Small intestine (tissue), 16 donors: ENCODE data around the gene USP33. TPM values are rescaled to one million over a fixed set of nuclear protein-coding genes. Genes with fewer than 3 reads are reported as not detected.
"Not testable (repeated sequence)": the region's sequence is repeated elsewhere in the genome, so short reads cannot be mapped to it uniquely, and the experiment has no call there.

Experiments used
- DNase-seq, 2 donors: peaks; one replicate each; pipeline versions ENCODE4 v3.0.0 to v3.0.0-alpha.2; 2013
- FAIRE-seq: peaks from 2 replicates; lab custom pipeline; 2012; peaks lifted over from hg19 to GRCh38; lab: Jason Lieb, UNC
- H3K27ac ChIP-seq, 3 donors: one replicate each; pipeline ENCODE4 v1.5.1; 2013; ENCODE audit warnings: low read length in 2 of 3, mild to moderate bottlenecking in 2 of 3, control low read depth in 1 of 3, inconsistent platforms in 1 of 3, low read depth in 1 of 3, moderate library complexity in 1 of 3
- H3K27me3 ChIP-seq, 3 donors: one replicate each; pipeline ENCODE4 v1.6.1; 2013; ENCODE audit warnings: low read length in 3 of 3, inconsistent platforms in 1 of 3; ENCODE audit not compliant: control insufficient read depth in 3 of 3, insufficient read depth in 3 of 3
- H3K36me3 ChIP-seq, 3 donors: one replicate each; pipeline ENCODE4 v1.6.1; 2013; ENCODE audit warnings: low read length in 3 of 3, inconsistent platforms in 1 of 3, low read depth in 1 of 3, mild to moderate bottlenecking in 1 of 3, moderate library complexity in 1 of 3; ENCODE audit not compliant: control insufficient read depth in 3 of 3, insufficient read depth in 2 of 3
- H3K4me1 ChIP-seq, 3 donors: one replicate each; pipeline ENCODE4 v1.6.1; 2013; ENCODE audit warnings: low read length in 2 of 3, inconsistent platforms in 1 of 3, low read depth in 1 of 3, mild to moderate bottlenecking in 1 of 3, moderate library complexity in 1 of 3; ENCODE audit not compliant: control insufficient read depth in 3 of 3, insufficient read depth in 2 of 3
- H3K4me3 ChIP-seq, 3 donors: one replicate each; pipeline ENCODE4 v1.5.1; 2013; ENCODE audit warnings: low read length in 3 of 3, control low read depth in 1 of 3, inconsistent platforms in 1 of 3, low read depth in 1 of 3, mild to moderate bottlenecking in 1 of 3, moderate library complexity in 1 of 3
- H3K9me3 ChIP-seq, 2 donors: one replicate each; pipeline ENCODE4 v1.6.1; 2013; ENCODE audit warnings: low read depth in 1 of 2, low read length in 1 of 2; ENCODE audit not compliant: control insufficient read depth in 2 of 2, insufficient read depth in 1 of 2
- WGBS, 3 donors: extraction: QIAGEN DNeasy Blood & Tissue Kit; methylation state at CpG; one replicate each; pipeline ENCODE4 v1.1.7; 2013; 5-methylcytosine and 5-hydroxymethylcytosine counted together
- long read RNA-seq, 10 donors: transcript quantifications; one replicate each; lab custom pipeline, GENCODE V29; 2026
- polyA plus RNA-seq, 4 donors: library from polyadenylated mRNA; stranded (reverse) in 3 of 4; unstranded in 1 of 4; fragments of 200-250 nt in 3 of 4; fragments of 120-200 nt in 1 of 4; gene quantifications; one replicate each; pipeline versions ENCODE4 v1.2.1 to v1.2.3, GENCODE V29; 2013
- donor health status: healthy with polysubstance abuse.
- donor health status: control.
- donor health status: control.
- donor health status: Bipolar disorder and iron deficiency.
- donor health status: healthy.

The USP33 gene
- 10 to 100 TPM; 23.8 to 54.8 (median 28.2) TPM for polyA plus RNA-seq
- long read RNA-seq, donor 1: 0 reads
- long read RNA-seq, donor 2: 0 reads
- long read RNA-seq, donor 3, partial matches to known transcripts: 0 of 3 reads
- long read RNA-seq, donor 3, other reads (novel, unspliced or antisense): 0 of 3 reads
- long read RNA-seq, donor 4: 0 reads
- long read RNA-seq, donor 5: 0 reads
- long read RNA-seq, donor 6, full-length matches to known transcripts: 4 of 10 reads
- long read RNA-seq, donor 6, partial matches to known transcripts: 6 of 10 reads
- long read RNA-seq, donor 6, other reads (novel, unspliced or antisense): 0 of 10 reads
- long read RNA-seq, donor 7: 0 reads
- long read RNA-seq, donor 8: 0 reads
- long read RNA-seq, donor 9: 0 reads
- long read RNA-seq, donor 10, full-length matches to known transcripts: 1 of 8 reads
- long read RNA-seq, donor 10, partial matches to known transcripts: 7 of 8 reads
- long read RNA-seq, donor 10, other reads (novel, unspliced or antisense): 0 of 8 reads

DNA sequence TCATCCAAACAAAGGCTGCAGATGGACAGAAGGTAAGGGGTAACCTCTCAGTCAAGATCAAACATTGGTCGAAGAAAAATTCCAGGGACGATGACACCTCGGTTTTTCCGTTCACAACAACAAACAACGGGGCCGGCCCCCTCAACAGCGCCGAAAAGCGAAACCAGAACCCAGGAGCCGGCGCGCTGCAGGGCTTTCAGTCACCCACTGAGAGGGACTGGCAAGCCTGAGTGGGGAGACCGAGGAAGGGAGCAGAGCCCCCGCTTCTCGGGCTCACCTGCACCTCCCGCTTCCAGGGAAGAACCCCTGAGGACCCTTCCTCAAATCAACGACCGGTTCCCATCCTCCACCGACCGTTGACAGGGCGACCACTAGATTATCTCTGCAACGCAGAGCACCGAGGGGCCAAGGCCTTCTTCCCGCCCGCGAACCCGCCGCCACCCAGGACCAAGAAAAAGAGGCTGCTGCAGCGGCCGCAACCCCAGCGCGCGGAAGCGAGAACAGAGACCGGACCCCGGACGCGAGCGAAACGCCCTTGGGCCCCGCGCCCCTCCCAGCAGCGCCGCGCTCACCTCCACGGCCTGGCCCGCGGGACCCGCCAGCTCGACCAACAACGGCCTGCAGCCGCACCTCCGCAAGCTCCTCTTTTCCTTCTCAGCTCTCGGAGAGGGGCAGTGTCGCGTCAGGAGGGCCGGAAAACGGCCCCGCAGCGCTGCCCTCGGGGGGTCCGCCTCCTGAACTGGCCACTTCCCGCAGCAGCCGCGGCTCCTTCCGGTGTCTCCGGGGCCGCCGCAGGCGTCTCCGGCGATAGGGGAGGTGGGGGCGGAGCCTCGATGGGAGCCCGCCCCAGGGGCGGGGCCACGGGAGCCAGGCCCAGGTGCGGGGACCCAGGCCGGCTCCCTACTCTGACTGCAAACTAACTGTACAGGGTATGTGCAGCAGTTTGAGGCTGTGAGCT lies at the start of gene USP33:
TSS of gene USP33 (minus strand) at position 782 of the 958 bp plus-strand sequence. CDS start 18,155 bp downstream, outside the sequence.
- peak; percentile 89 to 95 for DNase-seq
- WGBS, 3 donors: 0 to 1% (median 1%) methylated on average over 67 to 79 of the region's 79 CpGs
- H3K4me3 ChIP-seq: peak within 1 kb of the TSS; percentile 65 to 96 (median 83)
- peak within 1 kb of the TSS; percentile 83 to 93 (median 86) for H3K27ac ChIP-seq
- no peaks in the 10 kb centered on the region for H3K36me3 ChIP-seq
- peaks cover 0 to 10% (median 8%) of the 10 kb centered on the region in 3 donors for H3K4me1 ChIP-seq
- no peaks in the 10 kb centered on the region for H3K9me3 ChIP-seq
- FAIRE-seq: no peak
- no peaks in the 10 kb centered on the region for H3K27me3 ChIP-seq

DNA sequence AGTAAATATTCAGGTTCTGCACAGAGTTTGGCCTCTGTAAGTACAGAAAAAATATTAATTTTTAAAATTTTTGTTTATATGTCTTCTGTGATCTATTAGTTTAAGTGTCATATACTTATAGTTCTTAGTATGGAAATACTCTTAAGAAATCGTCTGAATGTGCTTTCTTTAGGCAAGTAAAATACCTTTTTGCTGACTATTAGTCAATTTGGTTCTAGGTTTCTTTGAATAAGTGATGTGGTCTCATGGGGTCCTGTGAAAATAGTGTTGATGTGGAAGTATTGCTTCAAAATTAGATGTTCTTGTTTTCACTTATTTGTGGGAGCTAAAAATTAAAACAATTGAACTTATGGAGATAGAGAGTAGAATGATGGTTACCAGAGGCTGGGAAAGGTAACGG lies 43.7 kb upstream of the USP33 start:
- Histone ChIP-seq H3K27ac (no peak overlapping the region), H3K27me3 (no peaks in the 10 kb centered on the region), H3K9me3 (no peaks in the 10 kb centered on the region), H3K4me1 (no peaks in the 10 kb centered on the region), H3K36me3 (peaks cover 0 to 15% (median 6%) of the 10 kb centered on the region in 3 donors), H3K4me3 (no peak overlapping the region)
- 70 to 86% (median 76%) methylated on average over 2 of the region's 2 CpGs for WGBS, 3 donors
- DNase-seq (no peak), FAIRE-seq (no peak)

DNA sequence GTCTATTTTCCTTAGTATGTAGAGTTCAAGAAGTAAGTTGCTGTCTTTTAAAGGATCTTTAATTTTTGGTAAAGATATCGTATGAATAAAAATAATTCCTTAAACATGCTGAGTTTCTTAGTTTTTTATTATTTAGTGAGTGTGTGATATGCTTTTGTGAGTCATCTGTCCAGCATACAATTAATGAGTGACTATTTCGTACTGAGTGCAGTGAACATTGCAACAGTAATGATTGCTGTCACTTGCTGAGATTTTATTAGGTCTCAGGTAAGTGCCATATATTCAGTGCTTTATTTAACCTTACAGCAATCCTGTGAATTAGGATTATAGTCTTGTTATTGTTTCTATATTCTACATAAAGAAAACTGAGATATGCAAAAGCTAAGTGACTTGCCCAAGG lies 42.4 kb upstream of the USP33 start:
- FAIRE-seq (peak; percentile 36), DNase-seq (no peak)
- WGBS, 3 donors: 81 to 94% (median 91%) methylated on average over 2 of the region's 2 CpGs
- no peaks in the 10 kb centered on the region for H3K4me1 ChIP-seq
- no peaks in the 10 kb centered on the region for H3K27me3 ChIP-seq
- no peak overlapping the region for H3K27ac ChIP-seq
- H3K4me3 ChIP-seq: no peak overlapping the region
- peaks cover 0 to 8% (median 2%) of the 10 kb centered on the region in 3 donors for H3K36me3 ChIP-seq
- H3K9me3 ChIP-seq: no peaks in the 10 kb centered on the region

DNA sequence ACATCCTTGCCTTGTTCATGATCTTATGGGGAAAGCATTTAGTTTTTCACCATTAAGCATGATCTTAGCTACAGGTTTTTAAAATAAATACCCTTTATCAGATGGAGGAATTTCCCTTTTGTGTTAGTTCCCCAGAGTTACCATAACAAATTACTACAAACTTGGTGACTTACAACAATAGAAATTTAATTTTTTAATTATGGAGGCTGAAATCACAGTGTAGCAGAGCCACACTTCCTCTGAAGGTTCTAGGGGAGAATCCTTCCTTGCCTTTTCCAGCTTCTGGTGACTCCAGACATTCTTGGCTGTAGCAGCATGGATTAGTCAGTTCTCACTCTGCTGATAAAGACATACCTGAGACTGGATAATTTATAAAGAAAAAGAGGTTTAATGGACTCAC lies 38.3 kb upstream of the USP33 start:
- no peak for DNase-seq
- Histone ChIP-seq H3K9me3 (no peaks in the 10 kb centered on the region), H3K4me1 (no peaks in the 10 kb centered on the region), H3K27me3 (no peaks in the 10 kb centered on the region), H3K27ac (no peak overlapping the region), H3K36me3 (peaks cover 0 to 10% (median 2%) of the 10 kb centered on the region in 3 donors), H3K4me3 (no peak overlapping the region)
- no peak for FAIRE-seq

DNA sequence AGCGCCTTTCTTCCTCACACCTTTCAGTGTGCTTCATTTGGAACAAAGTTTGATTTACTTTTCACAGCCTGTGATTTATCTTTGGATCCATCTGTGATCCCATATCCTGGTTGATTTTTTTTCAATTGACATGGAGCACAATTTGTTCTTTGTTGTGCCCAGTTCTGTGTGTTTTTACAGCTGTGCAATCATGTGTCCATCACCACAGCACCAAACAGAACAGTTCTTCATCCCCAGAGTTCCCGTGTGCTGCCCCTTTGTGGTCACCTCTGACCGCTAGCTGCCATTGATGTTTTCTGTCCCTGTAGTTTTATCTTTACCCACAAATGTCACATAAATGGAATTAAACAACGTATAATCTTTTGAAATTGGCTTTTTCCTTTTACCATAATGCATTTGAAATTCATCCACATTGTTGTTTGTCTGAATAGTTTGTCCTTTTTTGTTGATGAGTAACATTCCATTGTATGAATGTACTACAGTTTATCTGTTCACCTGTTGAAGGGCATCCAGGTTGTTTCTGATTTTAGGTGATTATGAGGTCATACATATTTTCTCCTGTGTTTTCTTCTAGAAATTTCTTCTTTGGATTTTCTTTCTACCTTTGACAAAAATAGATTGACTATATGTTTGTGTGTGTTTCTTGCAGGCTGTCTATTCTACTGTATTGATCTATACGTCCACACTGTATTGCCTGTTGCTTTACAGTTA lies 37.2 kb upstream of the USP33 start:
- H3K27me3 ChIP-seq: no peaks in the 10 kb centered on the region

DNA sequence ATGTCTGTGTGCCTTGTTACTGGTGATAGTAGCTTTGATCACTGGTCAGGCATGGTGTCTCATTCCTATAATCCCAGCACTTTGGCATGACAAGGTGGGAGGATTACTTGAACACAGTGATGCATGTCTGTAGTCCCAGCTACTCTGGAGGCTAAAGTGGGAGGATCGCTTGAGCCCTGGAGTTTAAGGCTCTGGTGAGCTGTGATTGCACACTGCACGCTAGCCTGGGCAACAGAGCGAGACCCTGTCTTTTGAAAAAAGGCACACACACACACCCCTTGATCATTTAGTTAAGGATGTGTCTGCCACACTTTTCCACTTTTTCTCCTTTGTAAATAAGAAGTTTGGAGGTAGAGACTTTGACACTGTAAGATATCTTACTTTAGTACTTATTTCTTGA lies 34.9 kb upstream of the USP33 start:
- H3K27ac ChIP-seq: no peak overlapping the region
- DNase-seq (no peak), FAIRE-seq (no peak)
- peaks cover 0 to 10% (median 2%) of the 10 kb centered on the region in 3 donors for H3K36me3 ChIP-seq
- WGBS, 3 donors: 96 to 97% (median 97%) methylated on average over 3 of the region's 3 CpGs
- H3K27me3 ChIP-seq: no peaks in the 10 kb centered on the region
- H3K4me1 ChIP-seq: no peaks in the 10 kb centered on the region
- H3K9me3 ChIP-seq: no peaks in the 10 kb centered on the region
- H3K4me3 ChIP-seq: no peak overlapping the region

More for the DNA sequence above, 37.2 kb upstream of the USP33 start:
- WGBS, 3 donors: 85 to 92% (median 87%) methylated on average over 5 of the region's 5 CpGs
- H3K4me1 ChIP-seq: no peaks in the 10 kb centered on the region
- DNase-seq: no peak
- no peak for FAIRE-seq
- peaks cover 0 to 6% (median 2%) of the 10 kb centered on the region in 3 donors for H3K36me3 ChIP-seq
- no peak overlapping the region for H3K4me3 ChIP-seq
- no peak overlapping the region for H3K27ac ChIP-seq
- H3K9me3 ChIP-seq: no peaks in the 10 kb centered on the region

DNA sequence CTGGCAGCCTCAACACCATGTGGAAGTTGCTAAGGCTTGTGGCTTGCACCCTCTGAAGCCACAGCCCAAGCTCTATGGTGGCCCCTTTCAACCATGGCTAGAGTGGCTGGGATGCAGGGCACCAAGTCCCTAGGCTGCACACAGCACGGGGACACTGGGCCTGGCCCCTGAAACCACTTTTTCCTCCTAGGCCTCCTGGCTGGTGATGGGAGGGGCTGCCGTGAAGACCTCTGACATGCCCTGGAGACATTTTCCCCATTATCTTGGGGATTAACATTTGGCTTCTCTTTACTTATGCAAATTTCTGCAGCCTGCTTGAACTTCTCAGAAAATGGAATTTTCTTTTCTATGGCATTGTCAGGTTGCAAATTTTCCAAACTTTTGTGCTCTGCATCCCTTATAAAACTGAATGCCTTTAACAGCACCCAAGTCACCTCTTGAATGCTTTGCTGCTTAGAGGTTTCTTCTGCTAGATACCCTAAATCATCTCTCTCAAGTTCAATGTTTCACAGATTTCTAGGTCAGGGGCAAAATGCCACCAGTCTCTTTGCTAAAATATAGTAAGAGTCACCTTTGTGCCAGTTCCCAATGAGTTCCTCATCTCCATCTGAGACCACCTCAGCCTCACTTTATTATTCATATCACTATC lies 26.6 kb upstream of the USP33 start:
- not testable (repeated sequence) for FAIRE-seq, DNase-seq, H3K4me3 ChIP-seq, H3K9me3 ChIP-seq, H3K27ac ChIP-seq, H3K27me3 ChIP-seq, H3K4me1 ChIP-seq
- peaks cover 0 to 29% (median 0%) of the 10 kb centered on the region in 3 donors for H3K36me3 ChIP-seq
- 65 to 100% (median 99%) methylated on average over 2 of the region's 2 CpGs for WGBS, 3 donors
